Activated CD4-positive, alpha-beta T cell treated with anti-CD3 and anti-CD28 coated beads, Interleukin-2, amount 10 ng/mL, durations not matched to agents 7 days and 5 days (primary cell): ENCODE measurements around the gene TFF1. TPM values are rescaled to one million over a fixed set of nuclear protein-coding genes. Genes with fewer than 3 reads are reported as not detected.
A peak's percentile ranks its signal among the peaks of the same experiment; 100 is the strongest.

Source experiments
- CTCF ChIA-PET: fragments of 350-600 bp; sonication (Branson Sonifier 250); formaldehyde crosslinking; loops from one replicate; lab custom pipeline; 2021; ENCODE audit warnings: antibody characterized with exemption; lab: Charles Lee
- POLR2A ChIA-PET: fragments of 350-600 bp; sonication (Branson Sonifier 250); formaldehyde crosslinking; loops from one replicate; lab custom pipeline; 2021; ENCODE audit warnings: antibody characterized with exemption; lab: Charles Lee
- DNase-seq: peaks from one replicate; pipeline ENCODE4 v3.0.0-alpha.2; 2020
- H3K27ac Mint-ChIP-seq: one replicate; pipeline ENCODE4 v1.8.0; 2021; ENCODE audit warnings: mild to moderate bottlenecking, moderate library complexity, mixed read lengths
- H3K27me3 Mint-ChIP-seq: one replicate; pipeline ENCODE4 v1.8.0; 2021; ENCODE audit warnings: mixed read lengths
- H3K36me3 Mint-ChIP-seq: one replicate; pipeline ENCODE4 v1.8.0; 2021; ENCODE audit warnings: low read depth, mixed read lengths
- H3K4me1 Mint-ChIP-seq: one replicate; pipeline ENCODE4 v1.8.0; 2021; ENCODE audit warnings: mixed read lengths
- H3K4me3 Mint-ChIP-seq: one replicate; pipeline ENCODE4 v1.8.0; 2021; ENCODE audit warnings: mild to moderate bottlenecking, moderate library complexity, mixed read lengths
- H3K9me3 Mint-ChIP-seq: one replicate; pipeline ENCODE4 v1.8.0; 2021; ENCODE audit warnings: mixed read lengths
- total RNA-seq, 2 experiments: library from RNA; stranded (reverse); gene quantifications; one replicate each; pipeline ENCODE4 v1.2.3, GENCODE V29; 2021

Gene TFF1
- total RNA-seq, 2 experiments from 2014 or later: not detected

DNA sequence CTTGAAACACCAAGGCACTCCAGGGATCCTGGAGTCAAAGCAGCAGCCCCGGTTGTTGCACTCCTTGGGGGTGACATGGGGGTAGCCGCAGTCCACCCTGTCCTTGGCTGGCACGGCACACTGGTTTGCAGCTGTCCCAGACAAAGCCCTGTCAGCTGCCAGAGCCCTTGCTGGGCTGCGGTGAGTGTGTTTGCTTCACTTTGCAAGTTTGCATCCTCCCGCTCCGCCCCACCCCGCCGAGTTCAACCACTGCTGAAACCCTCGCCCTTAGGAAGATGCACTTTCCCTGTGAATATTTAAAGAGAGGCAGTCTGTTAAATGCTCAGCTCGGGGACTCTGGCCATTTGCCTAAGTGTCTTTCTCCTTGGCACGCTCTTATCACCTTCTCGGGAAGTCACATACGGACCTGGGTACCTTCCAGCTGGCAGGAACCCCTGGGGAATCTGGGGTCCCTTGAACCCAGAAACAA lies 52.8 kb downstream of the TFF1 start:
- CTCF ChIA-PET: no interaction called here
- Mint-ChIP-seq H3K27me3 (peaks cover 2% of the 10 kb centered on the region), H3K36me3 (no peaks in the 10 kb centered on the region), H3K27ac (no peak overlapping the region), H3K4me3 (no peak overlapping the region), H3K9me3 (no peaks in the 10 kb centered on the region), H3K4me1 (peaks cover 14% of the 10 kb centered on the region)
- DNase-seq: peak; percentile 35
- POLR2A ChIA-PET: no interaction called here

DNA sequence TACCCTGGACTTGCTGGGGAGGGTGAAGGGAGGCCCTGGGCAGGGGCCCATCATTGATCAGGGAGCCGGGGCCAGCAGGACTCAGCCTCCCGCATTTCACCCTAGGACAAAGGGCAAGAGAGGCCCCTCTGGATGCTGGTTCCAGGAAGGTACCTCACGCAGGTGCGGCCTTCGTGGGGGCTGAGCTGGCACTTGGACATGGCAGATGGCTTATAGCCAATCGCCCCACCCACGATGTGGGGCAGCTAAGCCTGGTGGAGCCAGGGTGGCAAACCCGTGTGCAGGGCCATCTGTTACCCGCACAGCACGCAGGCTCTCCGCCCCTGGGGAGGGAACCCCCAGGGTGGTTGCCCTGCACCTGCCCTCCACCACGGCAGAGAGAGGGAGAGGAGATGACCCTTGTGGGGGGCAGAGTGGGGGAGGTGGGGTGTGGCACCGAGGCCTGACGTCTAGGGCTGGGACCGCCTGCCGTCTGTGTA lies 53.7 kb downstream of the TFF1 start:
- no peaks in the 10 kb centered on the region for H3K9me3 Mint-ChIP-seq
- no peaks in the 10 kb centered on the region for H3K36me3 Mint-ChIP-seq
- H3K4me1 Mint-ChIP-seq: peaks cover 14% of the 10 kb centered on the region
- no peak for DNase-seq
- H3K27ac Mint-ChIP-seq: no peak overlapping the region
- CTCF ChIA-PET: no interaction called here
- POLR2A ChIA-PET: no interaction called here
- peaks cover 4% of the 10 kb centered on the region for H3K27me3 Mint-ChIP-seq
- no peak overlapping the region for H3K4me3 Mint-ChIP-seq

Other genes with a start within 250 kb of the TFF1 start
- gene ABCG1, start 147.4 kb downstream of the TFF1 start, total RNA-seq: 10 to 100 TPM; 10.2 to 12.3 TPM
- gene TFF3, start 51.1 kb downstream of the TFF1 start, total RNA-seq: not detected
- not detected for gene TFF2, start 15.5 kb downstream of the TFF1 start, total RNA-seq
- gene TMPRSS3, start 29.5 kb upstream of the TFF1 start, total RNA-seq: 1 to 10 TPM; 7.4 to 8.9 TPM
- gene UBASH3A, start 37.4 kb upstream of the TFF1 start, total RNA-seq: 10 to 100 TPM; 77.4 to 83.7 TPM
- gene RSPH1, start 129.7 kb upstream of the TFF1 start, total RNA-seq: not detected
- gene SLC37A1, start 147.3 kb upstream of the TFF1 start, total RNA-seq: 10 to 100 TPM; 19.2 to 20.2 TPM